ENCODE results near the gene FAM177A1.
"Not testable (repeated sequence)": the region's sequence is repeated elsewhere in the genome, so short reads cannot be mapped to it uniquely, and the experiment has no call there.

FAM177A1 gene
- total RNA-seq, result 20.1 to 87.4 (median 29.0) reads per million in 18 experiments

GRCh38 chr14:35046048-35046750 is at the start of gene FAM177A1:
FAM177A1 (plus strand) TSS chr14:35046272; CDS start chr14:35046464, 192 bp downstream.
- peak; percentile 98 for DNase-seq

GRCh38 chr14:34997762-34998161 is 48.3 kb upstream of the FAM177A1 start:
- no peak for DNase-seq

GRCh38 chr14:34999500-34999899 is 46.6 kb upstream of the FAM177A1 start:
- no peak for DNase-seq

- DNase-seq, result no peak
Measured at GRCh38 chr14:35001621-35002020, 44.5 kb upstream of the FAM177A1 start.

- DNase-seq, result no peak
Measured at GRCh38 chr14:35004839-35005238, 41.2 kb upstream of the FAM177A1 start.

- no peak for DNase-seq
Measured at GRCh38 chr14:35016568-35016967, 29.5 kb upstream of the FAM177A1 start.

GRCh38 chr14:35020713-35021112 is 25.4 kb upstream of the FAM177A1 start:
- peak; percentile 11 to 30 for DNase-seq

- DNase-seq, result no peak
Measured at GRCh38 chr14:35028435-35028834, 17.6 kb upstream of the FAM177A1 start.

GRCh38 chr14:35032562-35032961 is 13.5 kb upstream of the FAM177A1 start:
- DNase-seq, result no peak

GRCh38 chr14:35034440-35034833 is 11.6 kb upstream of the FAM177A1 start:
- no peak for DNase-seq

- DNase-seq, result not testable (repeated sequence)
Measured at GRCh38 chr14:35034944-35035554, 11.0 kb upstream of the FAM177A1 start.

GRCh38 chr14:35038312-35038711 is 7.8 kb upstream of the FAM177A1 start:
- DNase-seq, result not testable (repeated sequence)

GRCh38 chr14:35042632-35043031 is 3.4 kb upstream of the FAM177A1 start:
- no peak for DNase-seq

- peak in 1 of 2 donors; percentile 8 for DNase-seq
Measured at GRCh38 chr14:35043046-35043445, 3.0 kb upstream of the FAM177A1 start.

- peak in 1 of 2 donors; percentile 27 for DNase-seq
Measured at GRCh38 chr14:35044939-35045797, 904 bp upstream of the FAM177A1 start.

- no peak for DNase-seq
Measured at GRCh38 chr14:35045798-35046047, 349 bp upstream of the FAM177A1 start.

- DNase-seq, result peak in 1 of 2 donors; percentile 34
Measured at GRCh38 chr14:35046751-35047536, 872 bp downstream of the FAM177A1 start.

GRCh38 chr14:35047976-35048513 is 2.0 kb downstream of the FAM177A1 start:
- DNase-seq, result no peak

- no peak for DNase-seq
Measured at GRCh38 chr14:35050652-35051051, 4.6 kb downstream of the FAM177A1 start.

GRCh38 chr14:35051796-35052195 is 5.7 kb downstream of the FAM177A1 start:
- DNase-seq, result no peak

GRCh38 chr14:35052637-35053036 is 6.6 kb downstream of the FAM177A1 start:
- no peak for DNase-seq

- DNase-seq, result not testable (repeated sequence)
Measured at GRCh38 chr14:35061113-35061791, 15.2 kb downstream of the FAM177A1 start.

Data from inflammatory macrophage (primary cell).